HCT116 (cell line): ENCODE data around the gene GALNT15. TPM values are rescaled to one million over a fixed set of nuclear protein-coding genes. Genes with fewer than 3 reads are reported as not detected.

Experiments used
- ATAC-seq: fragments of 200-7000 bp; cut with Tn5 transposase; 2 replicates; pipeline ENCODE4 v1.9.1; 2020; ENCODE audit warnings: mild to moderate bottlenecking, moderate library complexity
- BruUV-seq: library from RNA; stranded (reverse); fragments of 400-500 nt; replicated peaks from 2 replicates; lab custom pipeline; 2021; lab: Mats Ljungman, UMichigan
- CTCF ChIA-PET: fragments of 300-600 bp; sonication (Branson Sonifier 250); formaldehyde crosslinking; loops from one replicate; lab custom pipeline; 2021; ENCODE audit warnings: antibody characterized with exemption; lab: Charles Lee
- POLR2A ChIA-PET: fragments of 300-600, 350-600 bp; sonication (Branson Sonifier 250); formaldehyde crosslinking; loops from one replicate; lab custom pipeline; 2021; ENCODE audit warnings: antibody characterized with exemption; lab: Charles Lee
- RAD21 ChIA-PET, 2 experiments: fragments of 300-600 bp; sonication (Branson Sonifier 250); formaldehyde crosslinking; loops; one replicate each; lab custom pipeline; 2023; ENCODE audit warnings: low total read pairs in 2 of 2; ENCODE audit not compliant: uncharacterized antibody in 2 of 2, unreplicated experiment in 2 of 2, low non-redundant PET in 1 of 2; lab: Charles Lee
- DNase-seq: peaks from one replicate; pipeline ENCODE4 v3.0.0-alpha.2; 2010; ENCODE audit warnings: low read depth, low spot score
- H2AFZ ChIP-seq: fragments of 200-600 bp; shearing (Covaris generic), sonication (generic); 2 replicates; pipeline ENCODE4 v1.6.1; 2017; ENCODE audit warnings: low read depth, mixed run types, mixed read lengths, antibody characterized with exemption, low read length; ENCODE audit not compliant: poor library complexity, severe bottlenecking
- H3K27ac ChIP-seq: 2 replicates; pipeline ENCODE4 v1.5.1; 2012; ENCODE audit warnings: low read depth, low read length
- H3K27me3 ChIP-seq: fragments of 200-600 bp; sonication (generic); 2 replicates; pipeline ENCODE4 v1.6.1; 2016; ENCODE audit warnings: mixed run types, low read length, mixed read lengths; ENCODE audit not compliant: insufficient read depth
- H3K36me3 ChIP-seq, 2 experiments: fragments of 200-500 bp in 1 of 2; fragments of 200-600 bp in 1 of 2; sonication (Bioruptor generic) in 1 of 2; sonication (generic) in 1 of 2; 2 replicates each; pipeline versions ENCODE4 v1.5.1 to v1.6.1; 2014 to 2016; ENCODE audit warnings: low read length in 2 of 2, inconsistent platforms in 1 of 2, mixed read lengths in 1 of 2, mixed run types in 1 of 2; ENCODE audit not compliant: insufficient read depth in 2 of 2, control insufficient read depth in 1 of 2
- H3K4me1 ChIP-seq, 2 experiments: fragments of 200-600 bp in 1 of 2; sonication (generic) in 1 of 2; 2 replicates each; pipeline versions ENCODE4 v1.5.1 to v1.6.1; 2012 to 2017; ENCODE audit warnings: low read length in 2 of 2, inconsistent platforms in 1 of 2, mild to moderate bottlenecking in 1 of 2, mixed read lengths in 1 of 2, mixed run types in 1 of 2, moderate library complexity in 1 of 2; ENCODE audit not compliant: insufficient read depth in 2 of 2, control insufficient read depth in 1 of 2
- H3K4me2 ChIP-seq: fragments of 200-600 bp; sonication (generic); 2 replicates; pipeline ENCODE4 v1.6.1; 2017; ENCODE audit warnings: mixed run types, low read length, mixed read lengths
- H3K4me3 ChIP-seq, 2 experiments: fragments of 200-600 bp in 1 of 2; sonication (generic) in 1 of 2; replicated peaks in 1 of 2; 2 replicates each; pipeline ENCODE4 v1.5.1; 2011 to 2016; ENCODE audit warnings: low read length in 2 of 2, control low read depth in 1 of 2, low read depth in 1 of 2, mild to moderate bottlenecking in 1 of 2, mixed read lengths in 1 of 2, mixed run types in 1 of 2
- H3K79me2 ChIP-seq: fragments of 200-600 bp; sonication (generic); 2 replicates; pipeline ENCODE4 v1.6.1; 2017; ENCODE audit warnings: mild to moderate bottlenecking, mixed run types, low read length, moderate library complexity, mixed read lengths; ENCODE audit not compliant: insufficient read depth
- H3K9ac ChIP-seq: fragments of 200-600 bp; sonication (generic); 2 replicates; pipeline ENCODE4 v1.6.1; 2016; ENCODE audit warnings: low read length, mixed read lengths
- H3K9me2 ChIP-seq: fragments of 200-600 bp; sonication (generic), shearing (Covaris generic); 2 replicates; pipeline ENCODE4 v1.6.1; 2017; ENCODE audit warnings: mixed run types, mild to moderate bottlenecking, moderate library complexity; ENCODE audit not compliant: insufficient read depth
- H3K9me3 ChIP-seq, 2 experiments: fragments of 200-500 bp in 1 of 2; fragments of 200-600 bp in 1 of 2; sonication (Bioruptor generic) in 1 of 2; sonication (generic) in 1 of 2; 2 replicates each; pipeline ENCODE4 v1.6.1; 2014 to 2017; ENCODE audit warnings: low read length in 2 of 2, mixed read lengths in 2 of 2, inconsistent platforms in 1 of 2, low read depth in 1 of 2, mild to moderate bottlenecking in 1 of 2, mixed run types in 1 of 2, moderate library complexity in 1 of 2; ENCODE audit not compliant: control insufficient read depth in 1 of 2, insufficient read depth in 1 of 2
- H4K20me1 ChIP-seq: fragments of 200-600 bp; sonication (generic), shearing (Covaris generic); 2 replicates; pipeline ENCODE4 v1.6.1; 2017; ENCODE audit warnings: mixed run types, mild to moderate bottlenecking, moderate library complexity; ENCODE audit not compliant: insufficient read depth
- CBX3 ChIP-seq: IDR thresholded peaks from 2 replicates; pipeline ENCODE4 v1.6.1; 2012; ENCODE audit warnings: low read depth
- CEBPB ChIP-seq: IDR thresholded peaks from 2 replicates; pipeline ENCODE4 v1.6.1; 2012; ENCODE audit warnings: low read depth
- CTCF ChIP-seq, 3 experiments: fragments of 200-600 bp in 1 of 3; sonication (generic) in 1 of 3; IDR thresholded peaks in 2 of 3; conservative IDR thresholded peaks in 1 of 3; 2 replicates each; pipeline ENCODE4 v1.5.1; 2012 to 2017; ENCODE audit warnings: low read depth in 2 of 3, low read length in 2 of 3, antibody characterized with exemption in 1 of 3, borderline replicate concordance in 1 of 3, control low read depth in 1 of 3, mild to moderate bottlenecking in 1 of 3, mixed read lengths in 1 of 3, mixed run types in 1 of 3, moderate library complexity in 1 of 3; ENCODE audit not compliant: insufficient read depth in 1 of 3
- ELF1 ChIP-seq: IDR thresholded peaks from 2 replicates; pipeline ENCODE4 v1.6.1; 2012; ENCODE audit warnings: low read depth, borderline replicate concordance
- EZH2 ChIP-seq: fragments of 200-600 bp; sonication (generic); IDR thresholded peaks from 2 replicates; pipeline ENCODE4 v1.6.1; 2017; ENCODE audit warnings: antibody characterized with exemption, mixed run types
- EZH2phosphoT487 ChIP-seq: fragments of 200-600 bp; IDR thresholded peaks from 2 replicates; pipeline ENCODE4 v1.6.1; 2018; ENCODE audit warnings: antibody characterized with exemption, borderline replicate concordance
- FOSL1 ChIP-seq: IDR thresholded peaks from 2 replicates; pipeline ENCODE4 v1.6.1; 2012; ENCODE audit warnings: low read depth
- JUND ChIP-seq: IDR thresholded peaks from 2 replicates; pipeline ENCODE4 v1.6.1; 2012
- POLR2AphosphoS5 ChIP-seq: IDR thresholded peaks from 2 replicates; pipeline ENCODE4 v1.6.1; 2011; ENCODE audit warnings: mild to moderate bottlenecking, low read depth, low read length, moderate library complexity
- SIN3A ChIP-seq: IDR thresholded peaks from 2 replicates; pipeline ENCODE4 v1.6.1; 2012; ENCODE audit warnings: low read depth
- SP1 ChIP-seq: IDR thresholded peaks from 2 replicates; pipeline ENCODE4 v1.6.1; 2012; ENCODE audit warnings: low read depth
- SRF ChIP-seq: IDR thresholded peaks from 2 replicates; pipeline ENCODE4 v1.6.1; 2012; ENCODE audit warnings: low read depth
- TCF7L2 ChIP-seq: IDR thresholded peaks from 2 replicates; pipeline ENCODE4 v1.7.0; 2011; ENCODE audit warnings: borderline replicate concordance, inconsistent platforms; ENCODE audit not compliant: insufficient read depth, insufficient read length; ENCODE audit errors: extremely low read depth
- YY1 ChIP-seq: IDR thresholded peaks from 2 replicates; pipeline ENCODE4 v1.6.1; 2011; ENCODE audit warnings: low read length, low read depth, moderate library complexity, mild to moderate bottlenecking; ENCODE audit not compliant: insufficient replicate concordance; ENCODE audit errors: extremely low read depth
- ZFX ChIP-seq: fragments of 450-650 bp; IDR thresholded peaks from 2 replicates; pipeline ENCODE4 v1.6.1; 2017
- ZNF274 ChIP-seq: fragments of 200-500 bp; sonication (Bioruptor generic); IDR thresholded peaks from 2 replicates; pipeline ENCODE4 v1.6.1; 2014; ENCODE audit warnings: mild to moderate bottlenecking, low read depth, low read length, inconsistent platforms
- intact Hi-C: fragments of 100-400 bp; cut with micrococcal nuclease; formaldehyde crosslinking; loops from 2 replicates; pipeline ENCODE4 v1.10.0; 2022
- total RNA-seq: library from RNA; stranded (reverse); gene quantifications from one replicate; pipeline ENCODE4 v1.2.1, GENCODE V29; 2021; ENCODE audit not compliant: unreplicated experiment
- TF ChIP-seq, protein P1 (sequence below): IDR thresholded peaks from 2 replicates; pipeline ENCODE4 v1.6.1; 2012
- TF ChIP-seq, protein P2 (sequence below): IDR thresholded peaks from 2 replicates; pipeline ENCODE4 v1.6.1; 2012
- TF ChIP-seq, protein P3 (sequence below): IDR thresholded peaks from 2 replicates; pipeline ENCODE4 v1.6.1; 2011; ENCODE audit warnings: mild to moderate bottlenecking, low read length, moderate library complexity; ENCODE audit not compliant: insufficient replicate concordance; ENCODE audit errors: extremely low read depth

Gene GALNT15
- total RNA-seq, 1 experiment from 2014 or later: 0.05 TPM

DNA sequence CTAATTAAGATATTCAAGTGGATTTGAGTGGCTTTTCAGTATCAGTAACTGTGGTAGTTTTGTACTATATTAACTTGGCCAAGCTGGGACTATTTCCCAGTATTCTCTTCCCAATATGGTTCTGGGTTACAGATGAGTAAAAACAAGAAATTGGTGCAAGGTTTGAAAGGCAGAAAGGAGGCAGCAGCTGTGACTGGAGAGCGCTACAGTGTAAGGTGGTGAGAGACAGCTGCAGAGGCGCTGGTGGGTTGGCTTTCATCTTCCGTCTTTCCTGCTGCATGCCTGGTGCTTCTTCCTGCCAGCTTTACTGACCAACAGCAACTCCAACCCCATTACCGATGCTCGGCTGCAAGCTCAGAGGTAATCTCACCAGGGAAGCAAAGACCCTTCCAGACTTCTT lies 80.4 kb downstream of the GALNT15 start:
- Histone ChIP-seq H2AFZ (no peak overlapping the region), H3K79me2 (no peaks in the 10 kb centered on the region), H3K27ac (no peak overlapping the region), H3K27me3 (no peaks in the 10 kb centered on the region), H3K4me3 (no peak overlapping the region), H3K9me2 (no peaks in the 10 kb centered on the region), H4K20me1 (no peaks in the 10 kb centered on the region), H3K36me3 (peaks cover 2 to 3% of the 10 kb centered on the region in 2 experiments; a peak in 2 of 4 replicates), H3K4me1 (no peaks in the 10 kb centered on the region), H3K4me2 (no peak overlapping the region), H3K9me3 (no peaks in the 10 kb centered on the region), H3K9ac (no peak overlapping the region)
- ChIA-PET CTCF (interaction anchor here (1.0 kb wide), 1 partner anchor 10 kb away, joined by 4 read pairs; the partner anchor contains the start of genes DPH3 and OXNAD1), RAD21 (no interaction called here), POLR2A (no interaction called here)
- TF ChIP-seq CTCF (IDR thresholded peaks at IDR 0.05 in 2 of 3, conservative IDR thresholded peaks at IDR 0.05 in 1 of 3; ENCODE audit: borderline replicate concordance in 1 of 3, insufficient read depth in 1 of 3, low read depth in 2 of 3, low read length in 2 of 3): no peak
- no peak for TF ChIP-seq EZH2phosphoT487
- TF ChIP-seq SIN3A: no peak
- no peak for TF ChIP-seq FOSL1
- TF ChIP-seq, protein P1, sequence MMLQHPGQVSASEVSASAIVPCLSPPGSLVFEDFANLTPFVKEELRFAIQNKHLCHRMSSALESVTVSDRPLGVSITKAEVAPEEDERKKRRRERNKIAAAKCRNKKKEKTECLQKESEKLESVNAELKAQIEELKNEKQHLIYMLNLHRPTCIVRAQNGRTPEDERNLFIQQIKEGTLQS: no peak
- TF ChIP-seq, protein P2, sequence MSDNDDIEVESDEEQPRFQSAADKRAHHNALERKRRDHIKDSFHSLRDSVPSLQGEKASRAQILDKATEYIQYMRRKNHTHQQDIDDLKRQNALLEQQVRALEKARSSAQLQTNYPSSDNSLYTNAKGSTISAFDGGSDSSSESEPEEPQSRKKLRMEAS: no peak
- no peak for TF ChIP-seq ZFX
- no peak for TF ChIP-seq ELF1
- TF ChIP-seq, protein P3, sequence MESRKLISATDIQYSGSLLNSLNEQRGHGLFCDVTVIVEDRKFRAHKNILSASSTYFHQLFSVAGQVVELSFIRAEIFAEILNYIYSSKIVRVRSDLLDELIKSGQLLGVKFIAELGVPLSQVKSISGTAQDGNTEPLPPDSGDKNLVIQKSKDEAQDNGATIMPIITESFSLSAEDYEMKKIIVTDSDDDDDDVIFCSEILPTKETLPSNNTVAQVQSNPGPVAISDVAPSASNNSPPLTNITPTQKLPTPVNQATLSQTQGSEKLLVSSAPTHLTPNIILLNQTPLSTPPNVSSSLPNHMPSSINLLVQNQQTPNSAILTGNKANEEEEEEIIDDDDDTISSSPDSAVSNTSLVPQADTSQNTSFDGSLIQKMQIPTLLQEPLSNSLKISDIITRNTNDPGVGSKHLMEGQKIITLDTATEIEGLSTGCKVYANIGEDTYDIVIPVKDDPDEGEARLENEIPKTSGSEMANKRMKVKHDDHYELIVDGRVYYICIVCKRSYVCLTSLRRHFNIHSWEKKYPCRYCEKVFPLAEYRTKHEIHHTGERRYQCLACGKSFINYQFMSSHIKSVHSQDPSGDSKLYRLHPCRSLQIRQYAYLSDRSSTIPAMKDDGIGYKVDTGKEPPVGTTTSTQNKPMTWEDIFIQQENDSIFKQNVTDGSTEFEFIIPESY: no peak
- TF ChIP-seq SRF: no peak
- no peak for TF ChIP-seq SP1
- TF ChIP-seq TCF7L2: no peak
- no peak for TF ChIP-seq CEBPB
- TF ChIP-seq EZH2: no peak
- no peak for TF ChIP-seq ZNF274
- no peak for TF ChIP-seq YY1
- TF ChIP-seq JUND: no peak
- TF ChIP-seq POLR2AphosphoS5: no peak
- no peak for TF ChIP-seq CBX3
- ATAC-seq: no peak
- BruUV-seq: no TSS peak
- intact Hi-C loops: no loop called here
- DNase-seq: no peak
